ENCODE results near the gene FLAD1. TPM values are rescaled to one million over a fixed set of nuclear protein-coding genes. Genes with fewer than 3 reads are reported as not detected.

The FLAD1 gene
- total and polyA plus RNA-seq, 2 of the 8 experiments (the other 6 are each of a cell fraction or from before 2014, with no cell fraction given), result 104 to 143 TPM

GRCh38 chr1:154966111-154966510 is 17.0 kb upstream of the FLAD1 start:
- Histone ChIP-seq H3K4me1 (replicated peaks in 1 of 4; ENCODE audit: control insufficient read depth in 3 of 4, insufficient read depth in 4 of 4, low read length in 3 of 4) (peaks cover 0 to 13% (median 7%) of the 10 kb centered on the region in 4 experiments; a peak in 6 of 7 replicates), H2BK15ac (ENCODE audit: low read length) (no peak overlapping the region), H4K91ac (replicated peaks; ENCODE audit: insufficient read length, low read length) (no peak overlapping the region), H2BK120ac (replicated peaks; ENCODE audit: low read depth, low read length) (no peak overlapping the region), H3K27me3 (replicated peaks in 1 of 4; ENCODE audit: control insufficient read depth in 3 of 4, extremely low read depth in 1 of 4, insufficient read depth in 3 of 4, low read length in 3 of 4) (no peaks in the 10 kb centered on the region), H2BK20ac (ENCODE audit: low read length) (no peak overlapping the region), H4K8ac (ENCODE audit: extremely low read depth, insufficient read depth, low read length) (no peak overlapping the region), H3K23me2 (ENCODE audit: low read depth, low read length) (peaks cover 11% of the 10 kb centered on the region; the same call in 1 of the 2 replicates), H2AK5ac (ENCODE audit: low read depth, low read length) (no peak overlapping the region), H4K5ac (ENCODE audit: insufficient read length, low read depth, low read length) (no peak overlapping the region), H3K79me2 (ENCODE audit: control insufficient read depth in 1 of 2, insufficient read depth in 2 of 2, low read length in 2 of 2) (peaks cover 6 to 38% of the 10 kb centered on the region in 2 experiments; a peak in 3 of 4 replicates), H3K4ac (replicated peaks; ENCODE audit: insufficient read length, low read depth, low read length) (no peak overlapping the region), H3K27ac (ENCODE audit: low read depth, low read length) (no peak overlapping the region), H3K9me3 (ENCODE audit: insufficient read depth in 2 of 2, low read depth in 1 of 2, low read length in 1 of 2) (no peaks in the 10 kb centered on the region), H2AFZ (ENCODE audit: low read length) (no peak overlapping the region), H3K18ac (ENCODE audit: extremely low read depth, low read length) (no peak overlapping the region), H3K9ac (replicated peaks in 1 of 4; ENCODE audit: extremely low read depth in 1 of 4, low read depth in 3 of 4, low read length in 3 of 4) (no peak overlapping the region), H4K20me1 (replicated peaks in 1 of 2; ENCODE audit: control insufficient read depth in 1 of 2, insufficient read depth in 2 of 2, low read length in 2 of 2) (peaks cover 9 to 13% of the 10 kb centered on the region in 2 experiments), H3K4me2 (ENCODE audit: insufficient read depth in 1 of 2, low read depth in 2 of 2, low read length in 2 of 2) (no peak overlapping the region), H3K79me1 (ENCODE audit: low read depth, low read length) (peaks cover 14% of the 10 kb centered on the region), H3K4me3 (ENCODE audit: extremely low read depth in 1 of 4, insufficient read depth in 2 of 4, low read depth in 3 of 4, low read length in 4 of 4) (no peak overlapping the region), H3K56ac (replicated peaks; ENCODE audit: insufficient read length, low read depth, low read length) (no peak overlapping the region), H3K36me3 (ENCODE audit: control insufficient read depth in 2 of 4, insufficient read depth in 4 of 4, low read length in 3 of 4) (peaks cover 20 to 51% (median 43%) of the 10 kb centered on the region in 4 experiments), H2BK12ac (ENCODE audit: low read depth, low read length) (no peak overlapping the region), H3K23ac (ENCODE audit: insufficient read length) (no peak overlapping the region), H2BK5ac (ENCODE audit: low read depth, low read length) (no peak overlapping the region), H3K14ac (ENCODE audit: insufficient read length) (no peak overlapping the region)
- CTCF ChIA-PET (ENCODE audit: partially characterized antibody), result interaction anchor here (0.8 to 8.2 kb wide), 6 partner anchors 10 to 119 kb away, joined by 3 to 113 read pairs (median 3); partner anchors contain the start of genes FLAD1, LENEP and PBXIP1
- WGBS, 2 experiments (ENCODE audit: extremely low coverage in 1 of 2, insufficient coverage in 1 of 2, insufficient read length in 1 of 2, insufficient replicate concordance in 2 of 2, low coverage in 1 of 2, low lambda C conversion rate in 2 of 2, missing lambda C conversion rate in 1 of 2), result 90% methylated on average over 6 of the region's 7 CpGs; no CpG with 5 or more reads in 1 of the 2 experiments
- POLR2A ChIA-PET (ENCODE audit: partially characterized antibody), result interaction anchor here (1.8 to 42.8 kb wide), 3 partner anchors 7 to 22 kb away, joined by 7 to 662 read pairs (median 662); partner anchors contain the start of genes CKS1B, FLAD1, LENEP and PBXIP1
- DNase-seq (ENCODE audit: low read depth in 1 of 2, low spot score in 2 of 2) (no peak), FAIRE-seq (no peak)
- TF ChIP-seq TCF12 (IDR thresholded peaks at IDR 0.05; ENCODE audit: low read depth, low read length) (no peak), POLR2A (IDR thresholded peaks at IDR 0.05; ENCODE audit: control extremely low read depth in 1 of 2, low read depth in 2 of 2, low read length in 2 of 2) (no peak), TAF1 (IDR thresholded peaks at IDR 0.05; ENCODE audit: low read depth, low read length) (no peak), ZNF274 (IDR thresholded peaks at IDR 0.05; ENCODE audit: borderline replicate concordance, extremely low read depth, low read length) (no peak)

Measured in H1 (cell line).